GM12878 (cell line): ENCODE measurements around the gene C9orf78.

Experiments
- CBX3 ChIP-seq: fragments of 200-600 bp; sonication (generic); IDR thresholded peaks from 2 replicates; pipeline ENCODE4 v1.6.1; 2016; ENCODE audit warnings: low read depth, borderline replicate concordance
- EZH2 ChIP-seq: IDR thresholded peaks from 2 replicates; pipeline ENCODE4 v1.6.1; 2012; ENCODE audit warnings: low read depth, mild to moderate bottlenecking, control low read depth, inconsistent platforms, low read length, borderline replicate concordance; ENCODE audit not compliant: control insufficient read depth
- MXI1 ChIP-seq: fragments of 150-350 bp; IDR thresholded peaks from 2 replicates; pipeline ENCODE4 v1.6.1; 2011; ENCODE audit warnings: low read depth, mild to moderate bottlenecking, inconsistent platforms, low read length, improper control_type of control experiment
- POLR2A ChIP-seq: IDR thresholded peaks from 2 replicates; pipeline ENCODE4 v1.6.1; 2011; ENCODE audit warnings: low read depth, mild to moderate bottlenecking, low read length
- RFX5 ChIP-seq: IDR thresholded peaks from 2 replicates; pipeline ENCODE4 v1.6.1; 2011; ENCODE audit warnings: low read depth, low read length, improper control_type of control experiment
- SMAD1 ChIP-seq: fragments of 450-650 bp; IDR thresholded peaks from 2 replicates; pipeline ENCODE4 v1.6.1; 2018; ENCODE audit warnings: mild to moderate bottlenecking, low read depth; ENCODE audit not compliant: partially characterized antibody
- SRF ChIP-seq, 2 experiments: IDR thresholded peaks; 2 replicates each; pipeline ENCODE4 v1.6.1; 2011; ENCODE audit warnings: low read depth in 2 of 2, low read length in 2 of 2, mild to moderate bottlenecking in 1 of 2, moderate library complexity in 1 of 2
- TBL1XR1 ChIP-seq: IDR thresholded peaks from 2 replicates; pipeline ENCODE4 v1.6.1; 2012; ENCODE audit warnings: low read depth, low read length, improper control_type of control experiment
- ZNF274 ChIP-seq: IDR thresholded peaks from one replicate; pipeline ENCODE4 v1.8.0; 2011; ENCODE audit not compliant: insufficient read length, insufficient read depth
- TF ChIP-seq, protein P1 (sequence below): IDR thresholded peaks from 2 replicates; pipeline ENCODE4 v1.6.1; 2011; ENCODE audit warnings: low read depth, mild to moderate bottlenecking, low read length, moderate library complexity, borderline replicate concordance; ENCODE audit errors: extremely low read depth
- TF ChIP-seq, protein P2 (sequence below), 3 experiments: IDR thresholded peaks in 2 of 3; conservative IDR thresholded peaks in 1 of 3; 2 replicates each; pipeline ENCODE4 v1.5.1; 2011; ENCODE audit warnings: low read depth in 3 of 3, low read length in 3 of 3, mild to moderate bottlenecking in 3 of 3, control low read depth in 2 of 3, moderate library complexity in 2 of 3, inconsistent platforms in 1 of 3, mixed read lengths in 1 of 3; ENCODE audit not compliant: control insufficient read depth in 2 of 3, insufficient read depth in 1 of 3; ENCODE audit errors: extremely low read depth in 1 of 3

DNA sequence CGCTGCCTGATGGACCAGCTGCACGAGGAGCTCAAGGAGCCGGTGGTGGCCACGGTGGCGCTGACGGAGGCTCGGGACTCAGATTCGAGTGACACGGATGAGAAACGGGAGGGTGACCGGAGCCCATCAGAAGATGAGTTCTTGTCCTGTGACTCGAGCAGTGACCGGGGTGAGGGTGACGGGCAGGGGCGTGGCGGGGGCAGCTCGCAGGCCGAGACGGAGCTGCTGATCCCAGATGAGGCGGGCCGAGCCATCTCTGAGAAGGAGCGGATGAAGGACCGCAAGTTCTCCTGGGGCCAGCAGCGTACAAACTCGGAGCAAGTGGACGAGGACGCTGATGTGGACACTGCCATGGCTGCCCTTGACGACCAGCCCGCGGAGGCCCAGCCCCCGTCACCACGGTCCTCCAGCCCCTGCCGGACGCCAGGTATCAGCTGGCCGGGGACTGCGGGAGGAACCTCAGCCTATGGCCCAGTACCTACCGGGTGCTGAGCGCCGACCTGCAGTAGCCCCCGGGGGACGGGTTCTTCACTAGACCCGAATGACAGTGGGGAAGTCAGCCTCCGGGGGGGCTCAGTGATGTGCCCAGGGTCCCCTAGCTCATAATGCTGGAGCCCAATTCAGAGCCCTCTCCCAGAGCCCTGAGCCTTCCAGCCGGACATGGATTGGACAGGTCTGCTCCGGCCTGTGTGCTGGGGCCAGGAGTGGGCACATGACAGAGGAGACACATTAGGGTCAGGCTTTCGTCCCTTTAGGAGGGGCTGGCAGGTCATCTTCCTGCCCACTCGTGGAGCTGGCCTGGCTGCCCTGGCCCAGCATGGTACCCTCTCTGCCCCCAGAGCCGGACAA, 33.2 kb upstream of the C9orf78 start:
- TF ChIP-seq RFX5 (no peak), SRF (IDR thresholded peaks at IDR 0.05; ENCODE audit: low read depth in 2 of 2, low read length in 2 of 2) (no peak), SMAD1 (no peak), CBX3 (no peak), TBL1XR1 (no peak), EZH2 (no peak), POLR2A (no peak), ZNF274 (no peak), MXI1 (no peak)
- TF ChIP-seq, protein P1, sequence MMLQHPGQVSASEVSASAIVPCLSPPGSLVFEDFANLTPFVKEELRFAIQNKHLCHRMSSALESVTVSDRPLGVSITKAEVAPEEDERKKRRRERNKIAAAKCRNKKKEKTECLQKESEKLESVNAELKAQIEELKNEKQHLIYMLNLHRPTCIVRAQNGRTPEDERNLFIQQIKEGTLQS, result no peak
- TF ChIP-seq, protein P2, sequence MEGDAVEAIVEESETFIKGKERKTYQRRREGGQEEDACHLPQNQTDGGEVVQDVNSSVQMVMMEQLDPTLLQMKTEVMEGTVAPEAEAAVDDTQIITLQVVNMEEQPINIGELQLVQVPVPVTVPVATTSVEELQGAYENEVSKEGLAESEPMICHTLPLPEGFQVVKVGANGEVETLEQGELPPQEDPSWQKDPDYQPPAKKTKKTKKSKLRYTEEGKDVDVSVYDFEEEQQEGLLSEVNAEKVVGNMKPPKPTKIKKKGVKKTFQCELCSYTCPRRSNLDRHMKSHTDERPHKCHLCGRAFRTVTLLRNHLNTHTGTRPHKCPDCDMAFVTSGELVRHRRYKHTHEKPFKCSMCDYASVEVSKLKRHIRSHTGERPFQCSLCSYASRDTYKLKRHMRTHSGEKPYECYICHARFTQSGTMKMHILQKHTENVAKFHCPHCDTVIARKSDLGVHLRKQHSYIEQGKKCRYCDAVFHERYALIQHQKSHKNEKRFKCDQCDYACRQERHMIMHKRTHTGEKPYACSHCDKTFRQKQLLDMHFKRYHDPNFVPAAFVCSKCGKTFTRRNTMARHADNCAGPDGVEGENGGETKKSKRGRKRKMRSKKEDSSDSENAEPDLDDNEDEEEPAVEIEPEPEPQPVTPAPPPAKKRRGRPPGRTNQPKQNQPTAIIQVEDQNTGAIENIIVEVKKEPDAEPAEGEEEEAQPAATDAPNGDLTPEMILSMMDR (IDR thresholded peaks at IDR 0.05 in 2 of 3, conservative IDR thresholded peaks at IDR 0.05 in 1 of 3; ENCODE audit: control insufficient read depth in 2 of 3, extremely low read depth in 1 of 3, insufficient read depth in 1 of 3, low read depth in 3 of 3, low read length in 3 of 3), result no peak
